GM19193 (cell line): Measurements from ENCODE around the gene NPY1R.

Experiments
- POLR2A ChIP-seq: IDR thresholded peaks from 4 replicates; pipeline ENCODE4 v1.6.1; 2011; ENCODE audit not compliant: insufficient read depth, insufficient read length; ENCODE audit errors: extremely low read depth

Gene NPY1R

GRCh38 chr4:163332526-163333406 lies at the start of gene NPY1R:
Gene NPY1R, minus strand, starts transcription at chr4:163332596. Its CDS starts 6,042 bp downstream, at chr4:163326554.
- no peak for TF ChIP-seq POLR2A

- TF ChIP-seq POLR2A, result no peak
Observed at GRCh38 chr4:163380703-163381102, 48.3 kb upstream of the NPY1R start.

GRCh38 chr4:163378661-163379060 lies 46.3 kb upstream of the NPY1R start:
- no peak for TF ChIP-seq POLR2A

GRCh38 chr4:163372029-163372428 lies 39.6 kb upstream of the NPY1R start:
- TF ChIP-seq POLR2A, result no peak

- TF ChIP-seq POLR2A, result no peak
Observed at GRCh38 chr4:163367651-163368050, 35.3 kb upstream of the NPY1R start.

- no peak for TF ChIP-seq POLR2A
Observed at GRCh38 chr4:163356104-163356503, 23.7 kb upstream of the NPY1R start.

GRCh38 chr4:163353054-163353453 lies 20.7 kb upstream of the NPY1R start:
- no peak for TF ChIP-seq POLR2A

GRCh38 chr4:163350672-163351071 lies 18.3 kb upstream of the NPY1R start:
- TF ChIP-seq POLR2A, result no peak

GRCh38 chr4:163344147-163345125 lies 12.0 kb upstream of the NPY1R start:
- no peak for TF ChIP-seq POLR2A

- TF ChIP-seq POLR2A, result no peak
Observed at GRCh38 chr4:163343604-163344146, 11.3 kb upstream of the NPY1R start, which contains the start of gene NPY5R. Gene NPY5R, plus strand, starts transcription at chr4:163343892. Its CDS starts 6,382 bp downstream, at chr4:163350274.

- TF ChIP-seq POLR2A, result no peak
Observed at GRCh38 chr4:163335384-163335783, 3.0 kb upstream of the NPY1R start.

- TF ChIP-seq POLR2A, result no peak
Observed at GRCh38 chr4:163331629-163332376, 593 bp downstream of the NPY1R start.

- no peak for TF ChIP-seq POLR2A
Observed at GRCh38 chr4:163330916-163331628, 1.3 kb downstream of the NPY1R start.

- TF ChIP-seq POLR2A, result no peak
Observed at GRCh38 chr4:163317110-163317509, 15.3 kb downstream of the NPY1R start.
